Measurements from ENCODE around the gene SLC7A10.
A peak's percentile ranks its signal among the peaks of the same experiment; 100 is the strongest.
"Not testable (repeated sequence)": the region's sequence is repeated elsewhere in the genome, so short reads cannot be mapped to it uniquely, and the experiment has no call there.

The SLC7A10 gene

GRCh38 chr19:33198169-33198568, 27.5 kb downstream of the SLC7A10 start:
- DNase-seq = no peak

DNA sequence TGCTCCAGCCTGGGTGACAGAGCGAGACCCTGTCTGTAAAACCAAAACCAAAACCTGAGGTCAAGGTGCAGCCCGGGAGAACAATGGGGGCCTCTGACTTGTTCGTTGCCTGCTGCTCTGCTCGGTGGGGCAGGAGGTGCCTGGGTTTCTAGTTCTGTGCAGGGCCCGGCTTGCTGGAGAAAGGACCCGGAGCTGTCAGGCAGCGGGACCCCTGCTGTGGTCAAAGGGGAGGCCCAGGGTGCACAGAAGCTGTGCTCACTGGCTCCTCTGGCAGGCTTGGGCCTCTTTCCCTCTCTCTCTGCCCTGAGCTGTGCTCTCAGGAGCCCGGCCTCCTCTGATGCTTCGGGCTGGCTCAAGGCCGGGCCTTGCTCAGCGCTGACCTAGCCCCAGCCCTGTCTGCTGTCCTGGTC, 28.1 kb downstream of the SLC7A10 start:
- no peak for DNase-seq

DNA sequence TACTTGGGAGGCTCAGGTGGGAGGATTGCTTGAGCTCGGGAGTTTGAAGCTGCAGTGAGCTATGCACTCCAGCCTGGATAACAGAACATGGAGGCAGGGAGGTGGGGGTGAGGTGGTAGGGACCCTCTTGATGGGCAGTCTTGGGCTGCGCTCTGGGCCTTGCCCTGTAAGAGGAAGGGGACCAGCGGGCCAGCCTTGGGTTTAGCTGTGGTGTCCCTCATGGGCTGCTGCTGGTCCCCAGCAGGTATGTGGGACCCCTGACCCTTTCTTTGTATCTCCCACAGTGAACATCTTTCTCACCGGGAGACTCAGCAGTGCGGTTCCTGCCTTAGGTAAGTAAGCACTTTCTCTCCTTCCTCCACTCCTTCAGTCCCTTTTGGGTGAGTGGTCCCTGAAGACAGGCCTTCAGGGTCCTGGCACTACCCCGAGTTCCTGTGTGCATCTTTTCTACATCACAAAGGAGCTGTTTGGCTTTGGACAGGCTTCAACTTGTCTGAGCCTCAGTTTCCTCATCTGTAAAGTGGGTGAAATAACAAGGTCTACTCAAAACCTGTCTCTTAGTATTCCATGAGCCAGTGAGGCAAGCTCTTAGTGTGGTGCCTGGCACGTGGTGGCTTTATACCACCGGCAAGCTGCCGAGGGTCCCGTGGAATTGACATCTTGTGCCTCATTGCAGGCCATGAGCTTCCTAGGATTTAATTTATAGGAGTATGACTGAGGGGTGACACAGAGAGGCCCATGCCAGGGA, 29.0 kb downstream of the SLC7A10 start:
- no peak for DNase-seq

DNA sequence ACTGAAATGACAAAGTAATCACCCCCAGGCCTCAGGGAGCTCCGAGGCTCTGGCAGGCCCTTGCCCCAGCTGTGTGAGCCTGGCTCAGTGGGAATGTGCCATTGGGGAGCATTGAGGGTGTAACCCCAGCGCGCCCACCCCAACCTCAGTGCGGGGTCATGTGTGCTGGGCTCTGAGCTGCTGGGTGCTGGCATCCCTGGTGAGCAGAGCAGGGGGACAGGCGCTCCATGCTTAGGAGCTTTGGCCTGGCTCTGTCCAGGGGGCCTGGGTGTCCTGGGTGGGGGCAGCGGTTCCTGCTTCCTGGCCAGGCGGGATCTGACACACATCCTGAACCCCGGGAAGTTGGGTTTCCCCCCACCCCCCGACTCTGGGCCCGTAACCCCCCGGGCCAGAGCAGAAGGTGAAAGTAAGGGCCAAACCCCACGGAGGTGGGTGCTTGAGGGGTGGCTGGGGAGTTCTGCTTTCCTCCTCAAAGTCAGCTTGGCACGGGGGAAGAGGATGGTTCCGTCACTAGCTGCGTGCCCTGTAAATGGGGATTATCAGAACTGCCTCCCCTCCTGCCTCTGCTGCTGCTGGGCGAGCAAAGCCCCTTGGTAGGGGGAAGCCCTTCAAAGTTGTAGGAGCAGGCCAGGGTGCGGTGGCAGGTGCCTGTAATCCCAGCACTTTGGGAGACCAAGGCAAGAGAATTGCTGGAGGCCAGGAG, 29.9 kb downstream of the SLC7A10 start:
- DNase-seq = no peak

DNA sequence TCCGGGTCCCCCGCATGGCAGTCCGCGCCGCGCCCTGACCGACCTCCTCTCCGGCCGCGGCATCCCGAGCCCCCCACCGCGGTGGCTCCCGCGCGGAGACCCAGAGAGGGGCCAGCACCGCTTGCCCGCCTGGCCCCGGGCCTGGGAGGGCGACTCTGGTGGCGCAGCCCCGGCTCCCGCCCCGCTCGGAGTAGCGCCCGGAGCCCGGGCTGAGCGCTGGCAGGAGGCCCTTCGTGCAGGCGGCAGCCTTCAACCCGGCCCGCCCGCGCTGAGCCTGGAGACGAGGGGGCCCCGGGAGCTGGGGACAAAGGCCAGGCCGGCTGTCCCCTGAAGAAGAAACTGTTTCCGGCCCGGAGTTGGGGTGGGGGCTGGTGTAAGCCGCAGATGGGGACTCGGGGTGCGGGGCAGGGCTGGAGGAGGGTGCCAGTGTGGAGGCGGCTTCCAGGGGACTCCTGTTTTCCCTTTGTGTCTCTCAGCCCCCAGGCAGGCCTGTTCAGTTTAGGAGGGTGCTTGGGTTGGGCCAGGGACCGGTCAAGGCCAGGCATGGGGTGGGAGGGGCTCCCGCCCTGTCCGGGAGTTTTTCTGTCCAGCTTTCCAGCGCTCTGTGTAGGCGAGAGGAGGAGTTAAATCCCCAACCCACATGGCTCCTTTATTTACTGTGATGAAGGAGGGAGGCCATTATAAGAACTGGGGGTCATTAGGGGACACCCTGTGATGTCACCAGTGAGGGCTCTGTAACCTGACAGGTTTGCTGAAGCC, 30.6 kb downstream of the SLC7A10 start:
- no peak for DNase-seq

- no peak for DNase-seq
Observed at GRCh38 chr19:33194532-33194885, 31.1 kb downstream of the SLC7A10 start.

DNA sequence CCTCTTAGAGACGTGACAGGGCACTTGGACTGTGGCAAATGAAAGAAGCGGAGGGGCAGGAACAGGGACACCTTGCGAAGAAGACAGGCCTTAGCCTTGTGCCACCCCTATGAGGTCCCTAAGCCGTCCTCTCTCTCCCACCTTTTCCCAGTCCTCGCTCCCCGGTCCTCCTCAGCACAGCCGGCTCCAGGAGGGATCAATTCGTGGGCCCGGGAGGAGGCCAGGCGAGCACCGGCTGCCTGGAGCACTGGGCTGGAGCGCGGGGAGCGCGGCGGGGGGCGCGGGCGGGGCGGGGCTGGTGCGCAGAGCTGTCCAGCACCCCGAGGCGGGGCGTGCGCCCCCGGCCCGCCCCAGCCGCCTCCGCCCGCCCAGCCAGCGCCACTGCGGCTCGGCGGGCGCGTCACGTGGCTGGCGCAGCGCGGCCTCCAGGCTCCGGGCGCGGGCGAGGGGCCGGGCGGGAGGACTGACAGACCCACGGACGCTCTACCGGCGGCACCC, 31.7 kb downstream of the SLC7A10 start, which contains the start of gene LRP3:
LRP3 (plus strand) TSS at position 466 of the 498 bp plus-strand sequence. CDS start 456 bp downstream, outside the sequence.
- no peak for DNase-seq

GRCh38 chr19:33193269-33193864, 32.3 kb downstream of the SLC7A10 start:
- no peak for DNase-seq

GRCh38 chr19:33192010-33192409, 33.6 kb downstream of the SLC7A10 start:
- no peak for DNase-seq

DNA sequence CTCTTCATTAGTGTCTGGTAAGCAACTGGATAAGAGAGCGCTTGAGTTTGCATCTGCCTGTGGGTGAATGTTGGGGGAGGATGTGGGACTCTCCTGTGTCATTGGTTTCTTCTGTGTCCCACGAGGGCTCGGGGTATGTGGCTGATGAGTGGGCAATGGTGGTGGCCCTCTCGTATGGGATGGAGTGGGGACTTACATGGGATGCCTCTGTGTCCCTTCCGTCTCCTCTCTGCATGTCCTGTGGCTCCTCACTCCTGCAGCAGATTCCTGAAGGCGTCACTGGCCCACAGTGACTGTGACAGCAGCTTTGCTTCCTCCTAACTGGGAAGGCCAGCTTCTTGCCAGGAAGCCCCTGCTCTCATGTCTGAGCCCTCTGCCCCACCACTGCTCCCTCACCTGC, 34.1 kb downstream of the SLC7A10 start:
- no peak for DNase-seq

- not testable (repeated sequence) for DNase-seq
Observed at GRCh38 chr19:33191092-33191491, 34.6 kb downstream of the SLC7A10 start.

DNA sequence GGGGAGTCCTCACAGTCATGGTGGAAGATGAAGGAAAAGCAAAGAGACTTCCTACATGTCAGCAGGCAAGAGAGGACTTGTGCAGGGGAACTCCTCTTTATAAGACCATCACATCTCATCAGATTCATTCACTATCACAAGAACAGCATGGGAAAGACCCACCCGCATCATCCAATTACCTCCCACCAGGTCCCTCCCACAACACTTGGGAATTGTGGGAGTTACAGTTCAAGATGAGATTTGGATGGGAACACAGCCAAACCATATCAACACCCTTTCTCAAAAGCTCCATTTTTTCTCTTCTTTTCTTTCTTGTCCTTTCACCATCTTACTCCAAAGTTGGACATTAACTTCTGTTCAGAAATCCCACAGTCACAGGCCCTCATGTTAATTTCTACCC, 36.2 kb downstream of the SLC7A10 start:
- no peak for DNase-seq

GRCh38 chr19:33187183-33187540, 38.5 kb downstream of the SLC7A10 start:
- no peak for DNase-seq

DNA sequence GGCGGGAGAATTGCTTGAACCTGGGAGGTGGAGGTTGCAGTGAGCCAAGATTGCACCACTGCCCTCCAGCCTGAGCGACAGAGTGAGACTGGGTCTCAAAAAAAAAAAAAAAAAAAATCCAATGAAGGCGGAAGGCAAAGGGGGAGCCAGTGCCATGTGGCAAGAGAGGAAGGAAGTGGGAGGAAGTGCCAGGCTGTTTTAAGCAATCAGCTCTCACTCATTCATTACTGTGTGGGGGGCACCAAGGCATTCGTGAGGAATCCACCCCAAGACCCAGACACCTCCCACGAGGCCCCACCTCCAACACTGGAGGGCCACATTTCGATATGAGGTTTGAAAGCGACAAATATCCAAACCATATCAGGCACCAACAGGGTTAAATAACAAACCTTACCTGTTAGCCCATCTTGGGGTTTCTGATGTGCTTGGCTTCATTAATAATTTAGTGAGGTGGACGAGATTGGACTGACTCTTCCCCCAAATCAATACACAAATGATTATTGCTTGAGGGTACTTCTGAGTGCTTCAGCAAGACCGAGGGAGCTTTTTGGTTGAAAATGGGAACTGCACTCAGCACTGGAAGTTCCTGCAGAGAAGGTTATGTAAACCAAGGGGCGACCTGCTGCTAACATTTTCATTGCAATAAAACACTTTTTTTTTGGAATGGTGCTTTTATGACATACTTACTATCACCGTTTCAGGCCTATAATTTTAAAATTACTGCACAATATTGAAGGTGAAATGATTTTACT, 39.0 kb downstream of the SLC7A10 start:
- no peak for DNase-seq

DNA sequence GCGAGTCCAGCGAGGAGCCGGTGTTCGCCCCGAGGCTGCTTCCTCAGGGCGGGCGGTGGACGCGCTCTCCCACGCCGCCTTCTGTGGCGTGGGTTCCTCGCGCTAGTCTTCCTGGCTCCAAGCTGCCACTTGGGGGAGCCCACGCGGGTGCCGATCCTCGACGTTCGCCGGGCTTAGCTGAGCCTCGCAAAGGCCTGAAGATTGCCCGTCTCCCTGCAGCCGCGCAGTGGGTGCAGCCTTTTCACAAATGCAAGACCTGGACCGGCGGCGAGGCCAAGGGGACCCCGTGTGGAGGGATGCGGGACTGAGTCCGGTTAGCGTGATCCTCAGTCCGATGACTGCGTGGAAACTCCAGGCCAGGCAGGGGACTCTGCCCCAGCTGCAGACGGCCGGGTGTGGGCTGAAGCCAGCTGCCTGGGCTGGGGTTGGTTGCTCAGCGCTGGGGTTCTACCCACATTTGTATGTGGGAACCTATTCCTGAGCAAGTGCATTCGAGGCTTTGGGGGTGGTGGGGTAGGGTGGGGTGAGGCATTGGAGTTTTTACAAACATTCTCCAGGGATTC, 48.2 kb downstream of the SLC7A10 start:
- no peak for DNase-seq

DNA sequence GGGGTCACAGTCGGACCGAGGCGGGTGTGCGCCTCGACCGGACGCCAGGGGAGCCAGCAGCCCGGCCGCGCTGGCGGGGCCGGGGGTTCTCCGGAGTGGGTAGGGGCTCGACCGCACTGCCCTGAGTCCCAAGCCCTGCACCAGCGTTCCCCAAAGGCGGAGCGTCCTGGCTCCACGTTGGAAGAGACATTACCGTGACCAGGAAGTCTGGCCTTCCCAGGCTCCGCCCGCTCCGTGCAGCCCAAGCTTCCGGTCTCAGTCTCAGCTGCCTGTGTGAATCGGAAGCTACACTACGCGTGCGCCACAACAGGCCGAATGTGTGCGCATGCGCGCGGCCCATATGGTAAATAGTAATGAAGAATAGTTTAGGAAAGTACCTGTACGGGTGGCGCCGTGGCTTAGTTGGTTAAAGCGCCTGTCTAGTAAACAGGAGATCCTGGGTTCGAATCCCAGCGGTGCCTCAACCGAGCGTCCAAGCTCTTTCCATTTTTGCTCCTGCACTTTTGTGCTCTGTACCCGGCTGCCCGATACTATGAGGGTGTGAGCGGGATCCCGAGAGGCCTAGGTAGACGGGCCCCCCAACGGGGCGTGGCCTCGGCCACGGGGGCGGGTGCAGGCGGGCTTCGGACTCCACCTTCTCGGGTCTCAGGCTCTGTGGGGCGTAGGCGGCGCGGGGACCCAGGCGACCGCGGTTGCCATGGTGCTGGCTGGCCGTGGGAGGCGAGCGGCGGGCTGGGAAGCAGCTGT, 48.8 kb downstream of the SLC7A10 start:
- peak; percentile 99 for DNase-seq

DNA sequence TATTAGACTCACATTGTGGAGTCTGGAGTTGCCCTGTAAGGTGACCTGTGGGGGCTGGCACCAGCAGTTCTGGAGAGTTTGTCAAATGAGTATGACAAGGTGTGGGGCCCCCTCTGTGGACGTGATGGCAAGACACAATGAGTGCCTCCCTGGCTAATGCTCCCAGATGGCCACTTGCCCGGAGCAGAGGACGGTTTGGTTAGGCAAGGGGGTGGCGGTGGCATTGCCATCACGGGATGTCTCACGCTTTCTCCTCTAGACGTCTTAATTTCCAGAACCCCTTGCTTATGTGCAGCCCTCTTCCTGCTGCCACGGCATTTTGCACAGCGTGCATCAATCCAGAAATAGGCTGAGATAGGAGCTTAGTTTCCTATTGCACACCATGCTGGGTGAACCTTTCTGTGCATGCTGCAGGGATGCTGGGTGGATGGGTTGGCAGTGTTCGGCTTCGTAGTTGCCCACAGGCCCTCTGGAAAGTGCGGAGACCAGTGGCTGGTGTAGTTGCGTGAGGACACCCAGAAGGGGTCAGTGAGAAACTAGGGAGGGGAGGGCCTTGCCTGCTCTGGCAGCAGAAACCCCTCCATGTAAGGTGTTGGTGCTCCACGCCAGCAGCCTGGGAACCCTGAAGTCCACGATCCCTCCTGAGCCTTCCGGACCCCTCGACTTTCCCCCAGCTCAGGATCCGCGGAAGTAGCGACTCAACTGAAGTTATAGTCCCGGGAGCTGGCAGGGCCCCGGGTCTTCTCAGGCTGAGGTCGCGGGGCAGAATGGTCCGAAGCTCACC, 49.6 kb downstream of the SLC7A10 start:
- no peak for DNase-seq

DNA sequence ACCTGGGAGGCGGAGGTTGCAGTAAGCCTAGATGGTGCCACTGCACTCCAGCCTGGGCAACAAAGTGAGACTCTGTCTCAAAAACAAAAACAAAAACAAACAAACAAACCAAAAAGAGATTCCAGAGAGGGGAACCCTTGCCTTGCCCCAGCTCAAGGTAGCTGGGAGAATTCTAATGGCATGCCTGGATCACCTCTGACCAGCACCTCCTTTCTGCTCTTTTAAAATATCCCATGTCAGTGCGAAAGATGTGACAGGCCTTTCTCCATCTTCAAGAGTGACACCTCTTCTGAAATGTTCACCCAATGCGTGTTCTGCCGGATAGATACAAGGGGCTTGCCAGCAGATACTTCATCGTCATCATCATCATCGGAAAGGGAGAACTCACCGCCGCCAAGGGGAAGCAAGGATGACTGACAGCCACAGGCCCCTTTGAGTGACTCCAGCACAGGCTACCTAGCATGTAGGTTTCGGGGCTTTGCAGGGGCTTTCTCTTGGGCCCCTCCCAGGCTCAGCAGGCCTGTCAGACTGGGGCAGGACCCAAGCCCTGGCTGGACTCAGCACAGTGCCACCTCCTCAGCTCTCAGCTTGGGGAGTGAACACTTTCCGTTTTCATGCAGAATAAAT, 50.4 kb downstream of the SLC7A10 start:
- no peak for DNase-seq

- DNase-seq = no peak
Observed at GRCh38 chr19:33174186-33174585, 51.5 kb downstream of the SLC7A10 start.

GRCh38 chr19:33171916-33172359, 53.7 kb downstream of the SLC7A10 start:
- DNase-seq = no peak

Data from DMS 273 treated with DMSO at 0.1 percent for 48 hours (cell line).